Kidney epithelial cell (primary cell): ENCODE results near the gene ADAMTS2. TPM values are rescaled to one million over a fixed set of nuclear protein-coding genes. Genes with fewer than 3 reads are reported as not detected.

Experiments
- DNase-seq: peaks from one replicate; pipeline ENCODE4 v3.0.0-alpha.2; 2010; ENCODE audit warnings: low read depth
- H3K27me3 ChIP-seq: 2 replicates; pipeline ENCODE4 v1.6.0; 2011; ENCODE audit warnings: low read length; ENCODE audit not compliant: control insufficient read depth, insufficient read depth
- H3K36me3 ChIP-seq: 2 replicates; pipeline ENCODE4 v1.5.1; 2011; ENCODE audit warnings: low read length; ENCODE audit not compliant: control insufficient read depth, insufficient read depth
- H3K4me3 ChIP-seq: 2 replicates; pipeline ENCODE4 v1.5.1; 2011; ENCODE audit warnings: low read depth, mild to moderate bottlenecking, control low read depth, low read length
- CTCF ChIP-seq: IDR thresholded peaks from 2 replicates; pipeline ENCODE4 v1.5.1; 2011; ENCODE audit warnings: mild to moderate bottlenecking, moderate library complexity, low read length, control low read depth, inconsistent platforms; ENCODE audit not compliant: insufficient read depth, poor library complexity, severe bottlenecking
- total RNA-seq: library from RNA; depleted of rRNA; stranded (reverse); fragments of >200 nt; gene quantifications from 2 replicates; pipeline ENCODE4 v1.2.3, GENCODE V29; 2015

ADAMTS2 gene
- total RNA-seq, 1 donor from 2014 or later = 1.8 TPM

DNA sequence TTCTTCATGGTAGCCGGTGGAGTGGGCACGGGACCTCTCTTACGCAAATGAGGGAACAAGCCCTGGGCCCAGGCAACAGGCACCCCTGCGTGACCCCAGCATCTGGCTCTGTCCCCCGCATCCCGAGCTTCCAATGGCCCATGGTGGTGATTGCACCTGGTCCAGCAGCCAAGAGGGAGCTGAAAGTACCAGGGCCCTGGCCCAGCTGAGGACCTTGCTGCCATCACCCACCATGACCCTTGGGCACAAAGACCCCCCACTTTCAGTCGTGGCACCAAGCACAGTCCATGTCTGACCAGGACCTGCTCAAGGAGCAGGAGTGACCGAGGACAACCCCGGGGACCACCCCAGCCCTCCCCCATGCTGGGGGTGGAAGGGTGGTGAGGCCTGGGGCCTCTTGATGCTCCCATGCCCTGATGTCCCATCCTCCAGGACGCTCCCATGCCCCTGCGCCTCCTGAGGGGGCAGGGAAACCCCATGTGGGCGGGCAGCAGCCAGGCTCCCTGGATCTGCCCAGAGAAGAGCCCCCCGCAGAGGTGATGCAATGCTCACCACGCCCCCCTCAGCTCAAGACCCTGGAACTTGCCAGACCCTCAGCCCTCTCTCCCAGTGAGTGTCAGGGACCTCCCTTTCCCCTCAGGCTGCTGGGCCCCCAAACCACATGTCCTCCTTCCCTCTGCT, 123.9 kb downstream of the ADAMTS2 start:
- no peak overlapping the region for H3K4me3 ChIP-seq
- no peaks in the 10 kb centered on the region for H3K36me3 ChIP-seq
- H3K27me3 ChIP-seq = no peaks in the 10 kb centered on the region
- no peak for TF ChIP-seq CTCF
- DNase-seq = no peak

DNA sequence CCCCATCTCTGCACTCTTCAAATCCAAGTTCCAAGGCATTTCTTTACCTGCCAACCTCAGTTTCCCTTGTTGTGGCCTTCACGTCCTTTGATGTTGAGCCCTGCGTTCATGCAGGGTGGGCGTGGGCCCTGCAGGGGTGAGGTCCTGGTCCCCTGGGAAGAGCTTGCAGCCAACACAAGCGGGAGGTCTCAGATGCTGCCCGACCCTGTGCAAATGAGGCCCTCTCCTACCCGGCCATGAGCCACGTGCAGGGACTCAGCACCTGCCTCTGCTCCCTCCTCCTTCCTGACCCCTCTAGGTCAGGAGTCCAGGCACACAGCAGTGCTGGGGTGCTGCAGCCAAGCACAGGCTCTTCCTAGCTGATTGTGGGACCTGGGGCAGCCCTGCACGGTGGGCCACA, 124.5 kb downstream of the ADAMTS2 start:
- Histone ChIP-seq H3K27me3 (no peaks in the 10 kb centered on the region), H3K36me3 (no peaks in the 10 kb centered on the region), H3K4me3 (no peak overlapping the region)
- no peak for TF ChIP-seq CTCF
- DNase-seq = no peak

DNA sequence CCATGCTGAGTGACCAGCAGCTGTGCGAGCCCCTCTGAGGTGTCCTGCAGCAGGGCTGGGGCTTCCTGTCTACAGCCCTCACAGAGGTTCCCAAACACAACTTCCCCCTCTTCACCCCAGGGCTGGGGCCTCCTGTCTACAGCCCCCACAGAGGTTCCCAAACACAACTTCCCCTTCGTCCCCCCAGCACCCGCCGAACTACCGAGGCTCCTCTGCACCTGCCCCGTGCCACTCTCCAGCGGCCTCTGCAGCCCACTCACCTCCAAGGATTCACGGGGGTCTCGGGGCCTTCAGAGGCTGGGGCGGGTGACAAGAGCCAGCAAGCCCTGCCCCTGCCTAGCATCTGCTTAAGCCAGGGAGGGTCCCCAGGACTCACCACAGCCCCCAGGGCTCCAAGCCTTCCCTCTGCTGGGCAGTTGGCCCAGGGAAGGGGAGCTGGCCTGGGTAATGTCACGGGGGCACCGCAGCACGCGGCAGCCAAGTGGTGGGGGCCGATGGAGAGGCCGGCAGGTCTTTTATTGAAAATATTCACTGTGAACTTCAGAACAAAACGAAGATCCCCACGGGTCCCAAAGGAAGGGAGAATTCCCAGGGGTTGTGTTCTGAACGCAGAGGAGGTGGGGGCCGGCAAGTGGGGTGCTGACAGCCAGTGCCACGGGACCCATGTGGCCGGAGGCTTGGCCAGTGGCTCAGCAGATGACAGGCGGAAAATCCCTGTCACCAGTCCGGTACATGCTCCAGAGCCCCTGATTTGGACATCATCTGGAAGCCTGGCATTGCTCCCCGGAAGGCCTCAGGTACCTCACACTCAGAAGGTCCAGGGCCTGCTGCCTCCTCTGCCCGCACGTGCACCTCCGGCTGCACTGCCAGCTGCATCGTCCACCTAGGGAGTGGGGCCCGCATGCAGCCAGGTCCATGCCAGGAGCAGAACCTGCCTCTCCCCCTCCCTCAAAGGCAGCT, 125.3 kb downstream of the ADAMTS2 start:
- Histone ChIP-seq H3K4me3 (no peak overlapping the region), H3K27me3 (no peaks in the 10 kb centered on the region), H3K36me3 (no peaks in the 10 kb centered on the region)
- TF ChIP-seq CTCF = no peak
- DNase-seq = no peak

DNA sequence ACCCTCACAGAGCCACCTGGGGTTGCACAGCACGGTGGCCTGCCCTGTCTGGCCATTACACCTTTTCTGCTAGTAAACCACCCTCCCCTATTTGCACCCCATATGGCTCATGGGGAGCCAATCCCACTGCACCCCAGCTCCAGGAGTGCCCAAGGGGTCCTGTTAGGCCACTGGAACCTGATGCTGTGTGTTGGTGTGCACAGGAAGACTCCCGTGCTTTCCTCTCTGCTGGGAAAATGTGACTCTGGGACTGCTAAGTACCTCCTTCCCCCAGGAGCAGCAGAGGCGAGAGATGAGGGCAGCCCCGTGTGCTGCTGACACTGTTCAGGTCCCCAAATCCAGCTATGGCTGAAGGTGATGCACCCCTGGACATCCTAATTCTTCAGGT, 126.3 kb downstream of the ADAMTS2 start:
- TF ChIP-seq CTCF = no peak
- Histone ChIP-seq H3K4me3 (no peak overlapping the region), H3K36me3 (no peaks in the 10 kb centered on the region), H3K27me3 (no peaks in the 10 kb centered on the region)
- no peak for DNase-seq

GRCh38 chr5:179217956-179218942, 127.0 kb downstream of the ADAMTS2 start:
- Histone ChIP-seq H3K4me3 (no peak overlapping the region), H3K27me3 (no peaks in the 10 kb centered on the region), H3K36me3 (no peaks in the 10 kb centered on the region)
- DNase-seq = no peak
- no peak for TF ChIP-seq CTCF
